HG03108 (cell line): Measurements from ENCODE around the gene SF3A2.

Experiments used
- ATAC-seq: cut with Tn5 transposase; IDR thresholded peaks from one replicate; pipeline ENCODE4 v1.9.1; 2021; ENCODE audit warnings: moderate library complexity; ENCODE audit not compliant: unreplicated experiment

SF3A2 gene

DNA sequence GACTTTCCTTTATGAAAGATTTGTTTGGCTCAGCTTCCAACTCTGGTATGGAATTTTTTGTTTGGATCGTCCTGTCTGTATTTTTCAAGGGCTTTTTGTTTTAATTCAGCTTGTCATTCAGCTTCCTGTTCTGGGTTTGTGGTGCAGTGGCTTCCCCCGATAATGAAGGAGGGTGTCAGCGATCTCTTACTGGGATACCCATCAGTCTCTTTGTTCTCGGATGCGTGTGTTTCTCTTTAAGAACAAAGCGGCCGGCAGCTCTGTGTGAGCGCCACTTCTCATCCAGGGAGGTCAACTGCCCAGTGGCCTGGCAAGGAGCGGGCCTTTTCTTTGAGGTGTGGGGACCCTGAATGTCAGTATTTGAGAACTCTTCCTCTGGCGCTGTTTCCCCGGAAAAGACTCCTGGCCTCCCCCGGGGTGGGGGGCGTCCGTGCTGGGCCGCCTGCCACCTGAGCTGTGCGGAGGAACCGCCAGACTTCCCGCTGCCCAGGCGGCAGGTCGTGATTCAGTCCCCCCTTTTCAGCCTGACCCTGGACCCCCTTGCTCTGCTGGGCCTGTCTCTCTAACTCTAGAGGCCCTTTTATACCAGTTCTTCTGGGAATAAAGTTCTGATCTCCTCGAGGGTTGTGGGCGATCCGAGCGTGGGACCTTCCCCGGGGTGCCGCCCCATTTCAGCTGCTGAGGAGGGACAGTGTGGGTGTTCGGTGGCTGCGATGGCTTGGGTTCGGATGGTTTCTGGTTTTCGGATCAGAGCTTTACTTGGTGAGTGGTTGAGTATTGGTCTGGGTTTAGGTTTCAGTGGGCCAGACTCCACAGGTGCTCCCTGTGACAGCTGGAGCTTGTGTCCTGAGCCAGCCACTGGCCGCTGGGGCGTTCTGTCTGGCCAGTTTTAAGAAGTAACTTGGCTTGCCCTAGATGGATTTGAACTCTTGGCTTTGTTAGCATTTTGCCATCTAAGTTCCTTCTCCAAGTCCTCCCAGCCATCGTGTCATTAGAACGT, 3.4 kb downstream of the SF3A2 start:
- ATAC-seq: no peak

DNA sequence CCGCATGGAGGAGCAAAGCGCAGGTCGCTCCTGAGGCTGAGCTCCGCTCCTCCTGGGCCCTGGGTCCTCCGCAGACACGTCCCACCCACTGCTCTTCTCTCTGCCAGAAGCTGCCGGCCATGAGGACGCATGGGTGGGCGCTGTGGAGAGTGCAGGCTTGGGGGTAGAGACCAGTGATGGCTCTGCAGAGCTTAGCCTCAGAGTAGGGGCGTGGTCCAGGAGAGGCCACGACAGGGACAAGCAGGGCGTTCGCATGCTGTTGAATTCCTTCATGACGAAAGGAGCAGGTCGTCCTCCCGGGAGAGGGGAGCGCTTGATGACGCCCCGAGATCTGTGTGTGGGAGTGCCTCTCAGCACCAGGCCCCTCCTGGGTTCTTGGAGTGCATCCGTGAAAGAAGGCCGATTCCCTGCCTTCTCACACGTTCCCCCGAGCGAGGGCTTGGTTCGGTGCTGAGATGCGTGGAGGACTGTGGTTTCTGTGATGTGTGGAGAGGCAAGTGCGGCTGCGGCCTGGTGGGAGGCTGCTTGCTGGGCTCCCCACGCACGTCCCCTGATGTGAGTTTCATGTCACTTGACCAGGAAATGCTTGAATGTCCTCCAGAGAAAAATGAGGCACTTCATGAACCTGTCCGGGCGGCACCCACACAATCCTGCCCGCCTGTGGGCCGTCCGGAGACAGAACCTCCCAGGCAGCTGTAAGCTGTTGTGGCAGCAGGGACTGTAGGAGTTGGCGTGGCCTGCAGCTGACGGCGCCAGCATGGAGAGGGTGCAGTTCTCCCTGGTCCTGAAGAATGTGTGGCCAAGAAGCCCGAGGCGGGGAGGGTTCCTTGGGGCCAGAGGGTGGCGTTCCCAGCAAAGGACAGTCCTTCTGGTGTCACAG, 4.5 kb downstream of the SF3A2 start:
- no peak for ATAC-seq

- ATAC-seq: no peak
These were observed 5.5 kb downstream of the SF3A2 start for GRCh38 chr19:2242092-2242537.

DNA sequence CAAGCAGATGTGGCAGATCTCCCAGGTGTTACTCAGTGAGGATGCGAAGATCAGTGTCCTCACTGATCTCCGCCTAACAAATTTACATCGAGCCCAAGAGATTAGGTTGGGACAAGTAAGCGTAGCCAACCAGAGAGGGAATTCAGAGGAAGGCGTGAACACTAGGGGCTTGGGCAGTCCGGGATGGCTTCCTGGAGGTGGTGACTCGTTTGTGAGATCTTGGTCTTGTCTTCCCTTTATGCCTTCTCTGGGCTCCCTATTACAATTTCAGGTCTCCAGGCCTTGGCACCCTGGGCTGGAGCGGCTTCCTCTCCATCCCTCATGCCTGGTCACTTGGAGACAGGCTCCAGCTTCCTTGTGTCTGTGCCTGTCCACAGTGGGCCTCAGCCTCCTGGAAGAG, 6.2 kb downstream of the SF3A2 start:
- no peak for ATAC-seq

DNA sequence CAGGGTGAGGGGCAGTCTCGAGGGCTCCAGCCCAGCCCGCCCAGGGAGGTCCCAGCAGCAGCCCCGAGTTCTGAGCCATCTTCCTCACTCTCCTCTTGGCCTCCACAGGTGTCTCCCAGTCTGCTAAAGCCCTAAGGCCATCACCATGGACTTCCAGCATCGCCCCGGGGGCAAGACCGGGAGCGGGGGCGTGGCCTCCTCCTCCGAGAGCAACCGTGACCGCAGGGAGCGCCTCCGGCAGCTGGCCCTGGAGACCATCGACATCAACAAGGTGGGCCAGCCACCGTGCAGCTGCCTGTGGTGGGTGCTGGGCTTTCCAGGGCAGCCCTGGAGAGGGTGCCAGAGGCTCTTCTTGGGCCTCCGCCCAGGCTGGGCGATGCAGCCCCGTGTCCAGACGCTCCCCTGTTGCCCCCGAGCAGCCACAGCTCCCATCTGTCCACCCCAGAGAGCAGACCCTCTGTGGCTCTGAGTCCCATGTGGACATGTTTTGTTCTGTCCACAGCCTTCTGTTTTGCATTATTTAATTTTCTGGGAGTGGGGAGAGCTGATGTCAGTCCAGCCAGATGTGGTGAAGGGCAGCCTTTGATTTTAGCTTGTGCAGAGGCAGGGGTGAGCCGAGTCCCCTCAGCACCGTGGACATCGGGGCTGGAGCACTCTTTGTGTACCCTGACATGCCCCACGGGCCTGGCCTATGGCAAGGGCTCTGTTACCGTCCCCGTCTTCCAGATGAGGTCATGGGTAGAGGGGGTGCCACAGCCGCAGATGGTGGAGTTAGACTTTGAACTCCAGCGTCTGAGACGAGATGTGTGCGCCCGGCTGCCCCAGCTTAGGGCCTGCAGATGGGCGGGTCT, 6.9 kb downstream of the SF3A2 start:
- no peak for ATAC-seq

- ATAC-seq: no peak
These were observed 7.4 kb downstream of the SF3A2 start for GRCh38 chr19:2244125-2244411.

DNA sequence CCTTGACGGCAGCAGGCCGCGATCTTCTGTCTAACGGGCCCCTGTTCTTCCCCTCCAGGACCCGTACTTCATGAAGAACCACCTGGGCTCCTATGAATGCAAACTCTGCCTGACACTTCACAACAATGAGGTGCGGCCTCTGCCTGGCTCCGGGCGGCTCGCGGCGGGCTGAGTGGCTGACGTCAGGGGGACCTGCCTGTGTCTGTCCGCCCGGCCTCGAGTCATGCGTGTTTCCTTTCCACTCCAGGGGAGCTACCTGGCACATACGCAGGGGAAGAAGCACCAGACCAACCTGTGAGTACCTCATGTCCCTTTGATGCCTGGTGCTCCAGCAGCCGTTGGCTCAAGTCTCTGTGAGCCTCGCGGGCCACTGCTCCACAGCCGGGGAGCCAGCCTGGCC, 7.9 kb downstream of the SF3A2 start:
- no peak for ATAC-seq

DNA sequence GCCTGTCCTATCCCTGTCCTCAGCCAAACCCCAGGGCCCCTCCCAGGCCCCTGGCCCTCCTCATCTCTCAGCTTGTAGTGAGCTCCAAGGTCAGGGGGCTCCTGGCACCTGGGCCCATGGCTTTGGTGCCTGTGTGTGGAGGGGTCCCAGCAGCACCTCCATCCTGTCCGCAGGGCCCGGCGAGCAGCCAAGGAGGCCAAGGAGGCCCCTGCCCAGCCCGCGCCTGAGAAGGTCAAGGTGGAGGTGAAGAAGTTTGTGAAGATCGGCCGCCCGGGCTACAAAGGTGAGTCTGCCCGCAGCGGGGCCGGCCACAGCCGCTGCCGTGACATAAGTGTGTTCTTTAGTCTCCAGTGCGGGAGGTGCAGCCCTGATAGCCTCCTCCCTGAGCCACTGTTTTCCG, 8.6 kb downstream of the SF3A2 start:
- no peak for ATAC-seq

DNA sequence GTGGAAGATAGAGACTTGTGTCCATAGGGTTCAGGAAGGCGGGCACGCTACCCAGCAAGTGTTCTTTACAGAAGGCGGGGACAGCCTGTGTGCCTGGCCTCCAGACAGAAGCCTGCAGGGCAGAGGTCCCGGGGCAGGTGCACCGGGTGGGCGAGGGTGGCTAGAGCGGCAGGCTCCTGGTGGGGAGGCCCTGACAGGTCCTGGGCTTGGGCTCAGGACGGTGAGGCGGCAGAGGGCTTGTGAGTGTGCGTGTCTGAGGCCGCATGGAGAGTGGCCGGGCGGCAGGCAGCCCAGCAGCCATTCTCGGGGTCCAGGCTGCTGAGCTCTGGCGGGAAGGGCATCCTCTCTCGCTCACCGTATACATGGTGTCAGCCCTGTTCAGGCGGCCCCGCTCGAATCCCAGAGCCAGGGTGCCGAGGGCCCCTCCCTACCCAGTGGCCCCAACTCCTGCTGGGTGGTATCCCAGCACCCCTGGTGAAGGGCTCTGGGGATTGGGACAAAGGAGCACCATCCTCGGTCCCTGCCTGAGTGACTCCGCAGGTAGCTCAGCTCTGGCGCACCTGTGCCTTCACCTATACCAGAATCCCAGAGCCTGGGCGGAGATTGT, 9.5 kb downstream of the SF3A2 start:
- no peak for ATAC-seq

DNA sequence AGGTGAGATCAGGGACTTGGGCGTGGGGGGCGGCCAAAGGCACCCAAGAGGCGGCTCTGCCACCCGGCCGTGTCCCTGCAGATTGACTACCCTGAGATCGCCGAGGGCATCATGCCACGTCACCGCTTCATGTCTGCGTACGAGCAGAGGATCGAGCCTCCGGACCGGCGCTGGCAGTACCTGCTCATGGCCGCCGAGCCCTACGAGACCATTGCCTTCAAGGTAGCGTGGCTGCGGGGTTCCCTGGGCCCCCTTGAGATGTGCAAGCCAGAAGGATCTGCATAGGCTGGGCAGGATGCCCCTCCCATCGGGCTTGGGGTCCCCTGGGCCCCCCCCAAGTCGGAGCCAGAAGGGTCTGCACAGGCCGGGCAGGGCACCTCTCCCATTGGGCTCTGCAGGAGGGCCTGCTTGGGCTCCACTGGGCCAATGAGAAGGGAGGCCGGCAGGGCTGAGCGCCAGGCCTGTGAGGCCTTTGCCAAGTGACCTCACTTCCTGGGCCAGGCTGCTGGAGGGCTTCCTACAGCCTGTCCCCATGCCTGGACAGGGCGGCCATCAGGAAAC, 10.3 kb downstream of the SF3A2 start:
- ATAC-seq: no peak

- no peak for ATAC-seq
These were observed 10.9 kb downstream of the SF3A2 start for GRCh38 chr19:2247433-2248101.

DNA sequence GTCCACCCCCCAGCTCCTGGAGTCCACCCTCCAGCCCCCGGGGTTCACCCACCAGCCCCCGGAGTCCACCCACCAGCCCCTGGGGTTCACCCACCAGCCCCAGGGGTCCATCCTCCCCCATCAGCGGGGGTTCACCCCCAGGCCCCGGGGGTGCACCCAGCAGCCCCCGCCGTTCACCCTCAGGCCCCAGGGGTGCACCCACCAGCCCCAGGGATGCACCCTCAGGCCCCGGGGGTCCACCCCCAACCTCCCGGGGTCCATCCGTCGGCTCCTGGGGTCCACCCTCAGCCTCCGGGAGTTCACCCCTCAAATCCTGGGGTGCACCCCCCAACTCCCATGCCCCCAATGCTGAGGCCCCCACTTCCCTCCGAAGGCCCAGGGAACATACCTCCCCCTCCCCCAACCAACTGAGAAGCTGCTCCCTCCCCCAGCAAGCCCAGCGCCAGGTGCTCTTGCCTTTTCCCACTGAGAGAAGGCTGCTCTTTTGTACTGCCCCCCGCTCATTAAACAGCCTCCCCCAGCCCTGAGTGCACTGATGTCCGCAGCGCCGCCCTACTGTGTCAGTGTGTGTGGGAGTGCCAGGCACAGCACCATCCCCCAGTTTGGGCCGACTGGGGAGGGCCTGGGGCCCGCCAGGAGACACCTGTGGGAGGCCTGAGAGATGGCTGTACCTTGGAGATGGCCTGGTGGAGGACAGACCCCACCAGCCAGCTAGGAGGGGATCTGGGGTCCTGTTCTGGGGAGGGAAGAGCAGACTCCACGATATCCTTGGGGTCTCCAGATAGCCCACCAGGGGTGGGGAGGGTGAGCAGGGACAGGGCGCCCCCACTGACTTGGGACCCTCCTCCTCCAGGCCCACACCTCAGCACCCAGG, 11.7 kb downstream of the SF3A2 start:
- ATAC-seq: no peak

GRCh38 chr19:2249010-2249866, 12.6 kb downstream of the SF3A2 start, which contains the start of gene AMH:
Gene AMH (plus strand): TSS chr19:2249323. CDS start chr19:2249333, 10 bp downstream.
- ATAC-seq: no peak

DNA sequence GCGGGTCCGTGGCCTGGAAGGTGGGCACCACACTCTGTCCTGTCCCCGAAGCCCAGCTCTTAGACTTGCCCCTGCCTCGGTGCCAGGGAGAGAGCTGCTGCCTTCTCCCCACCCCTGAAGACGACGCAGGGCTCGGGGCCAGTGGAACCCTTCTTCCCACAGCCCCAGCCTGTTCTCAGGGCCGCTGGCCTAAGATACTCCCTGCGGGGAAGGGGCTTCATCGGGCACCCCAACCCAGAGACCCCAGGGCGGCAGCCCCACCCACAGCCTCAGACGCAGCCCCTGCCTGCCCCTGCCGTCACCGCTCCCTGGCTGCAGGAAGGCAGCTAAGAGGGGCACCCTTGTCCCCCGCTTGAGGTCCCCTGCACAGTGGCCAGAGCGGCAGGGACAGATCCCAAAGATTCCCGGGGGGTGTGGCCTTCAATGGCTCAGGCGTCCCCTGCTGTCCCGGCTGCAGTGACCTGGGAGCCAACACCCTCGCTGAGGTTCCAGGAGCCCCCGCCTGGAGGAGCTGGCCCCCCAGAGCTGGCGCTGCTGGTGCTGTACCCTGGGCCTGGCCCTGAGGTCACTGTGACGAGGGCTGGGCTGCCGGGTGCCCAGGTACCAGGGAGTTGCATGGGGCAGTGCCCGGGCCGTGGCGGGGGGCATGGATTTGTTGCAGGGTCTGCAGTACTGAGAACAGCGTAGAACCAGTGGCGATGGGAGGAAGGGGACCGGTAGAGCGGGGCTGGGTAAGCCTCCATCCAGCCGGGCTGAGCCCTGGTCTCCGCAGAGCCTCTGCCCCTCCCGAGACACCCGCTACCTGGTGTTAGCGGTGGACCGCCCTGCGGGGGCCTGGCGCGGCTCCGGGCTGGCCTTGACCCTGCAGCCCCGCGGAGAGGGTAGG, 13.5 kb downstream of the SF3A2 start:
- ATAC-seq: no peak

DNA sequence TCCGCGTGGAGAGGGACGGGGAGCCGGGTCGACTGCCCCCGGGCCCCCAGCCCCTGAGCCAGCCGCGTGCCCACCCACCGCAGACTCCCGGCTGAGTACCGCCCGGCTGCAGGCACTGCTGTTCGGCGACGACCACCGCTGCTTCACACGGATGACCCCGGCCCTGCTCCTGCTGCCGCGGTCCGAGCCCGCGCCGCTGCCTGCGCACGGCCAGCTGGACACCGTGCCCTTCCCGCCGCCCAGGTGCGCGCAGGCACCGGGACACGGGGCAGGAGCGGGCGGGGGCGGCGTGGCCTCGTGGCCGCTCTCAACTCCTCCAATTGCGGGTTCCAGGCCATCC, 14.1 kb downstream of the SF3A2 start:
- ATAC-seq: no peak

GRCh38 chr19:2251106-2252054, 14.8 kb downstream of the SF3A2 start:
- ATAC-seq: no peak
